ENCODE data around the gene POLR3GL. TPM values are rescaled to one million over a fixed set of nuclear protein-coding genes. Genes with fewer than 3 reads are reported as not detected.

Gene POLR3GL
- total RNA-seq, 1 donor from 2014 or later, result 12.0 TPM

GRCh38 chr1:146016891-146017290, 52.4 kb downstream of the POLR3GL start:
- TF ChIP-seq EZH2 (IDR thresholded peaks at IDR 0.05), result no peak
- TF ChIP-seq CTCF (IDR thresholded peaks at IDR 0.05), result no peak
- no peak for TF ChIP-seq EZH2phosphoT487 (IDR thresholded peaks at IDR 0.05)
- Histone ChIP-seq H3K9ac (no peak overlapping the region), H3F3A (ENCODE audit: low read depth) (no peaks in the 10 kb centered on the region), H3K4me1 (peaks cover 7% of the 10 kb centered on the region), H3K27ac (no peak overlapping the region), H3K9me3 (ENCODE audit: low read depth) (no peaks in the 10 kb centered on the region), H3K79me2 (ENCODE audit: low read depth) (no peaks in the 10 kb centered on the region), H3K27me3 (peaks cover 62% of the 10 kb centered on the region), H3K4me2 (no peak overlapping the region), H3K36me3 (no peaks in the 10 kb centered on the region), H3K4me3 (no peak overlapping the region), H2AFZ (replicated peaks) (no peak overlapping the region), H4K20me1 (ENCODE audit: low read depth) (no peaks in the 10 kb centered on the region)
- Mint-ChIP-seq H3K4me3 (no peak overlapping the region), H3K4me1 (peaks cover 4% of the 10 kb centered on the region), H3K27ac (no peak overlapping the region), H3K27me3 (ENCODE audit: insufficient read depth, low read depth) (peaks cover 24% of the 10 kb centered on the region), H3K9me3 (no peaks in the 10 kb centered on the region), H3K36me3 (no peaks in the 10 kb centered on the region)
- no peak for DNase-seq (ENCODE audit: low spot score)

- Histone ChIP-seq H3K27ac (no peak overlapping the region), H2AFZ (replicated peaks) (peak overlapping the region; percentile 93), H3K9ac (no peak overlapping the region), H3K4me2 (peak overlapping the region; percentile 76), H3K9me3 (ENCODE audit: low read depth) (no peaks in the 10 kb centered on the region), H4K20me1 (ENCODE audit: low read depth) (no peaks in the 10 kb centered on the region), H3K27me3 (peaks cover 66% of the 10 kb centered on the region), H3K79me2 (ENCODE audit: low read depth) (no peaks in the 10 kb centered on the region), H3K4me3 (peak overlapping the region; percentile 40), H3K4me1 (peaks cover 7% of the 10 kb centered on the region), H3F3A (ENCODE audit: low read depth) (no peaks in the 10 kb centered on the region), H3K36me3 (no peaks in the 10 kb centered on the region)
- Mint-ChIP-seq H3K27ac (no peak overlapping the region), H3K36me3 (no peaks in the 10 kb centered on the region), H3K4me3 (peak overlapping the region; percentile 42), H3K27me3 (ENCODE audit: insufficient read depth, low read depth) (peaks cover 24% of the 10 kb centered on the region), H3K9me3 (no peaks in the 10 kb centered on the region), H3K4me1 (no peaks in the 10 kb centered on the region)
- DNase-seq (ENCODE audit: low spot score), result peak; percentile 57
- no peak for TF ChIP-seq CTCF (IDR thresholded peaks at IDR 0.05)
Measured at GRCh38 chr1:146019231-146020057, 55.0 kb downstream of the POLR3GL start.

GRCh38 chr1:146020058-146021049, 55.9 kb downstream of the POLR3GL start:
- Mint-ChIP-seq H3K27ac (no peak overlapping the region), H3K27me3 (ENCODE audit: insufficient read depth, low read depth) (peaks cover 24% of the 10 kb centered on the region), H3K36me3 (no peaks in the 10 kb centered on the region), H3K4me1 (no peaks in the 10 kb centered on the region), H3K9me3 (no peaks in the 10 kb centered on the region), H3K4me3 (peak overlapping the region; percentile 42)
- no peaks in the 10 kb centered on the region for H3K36me3 ChIP-seq
- no peak for TF ChIP-seq EZH2 (IDR thresholded peaks at IDR 0.05)
- no peak for TF ChIP-seq EZH2phosphoT487 (IDR thresholded peaks at IDR 0.05)
- no peak for TF ChIP-seq CTCF (IDR thresholded peaks at IDR 0.05)
- H3K4me2 ChIP-seq, result peak overlapping the region; percentile 76
- no peaks in the 10 kb centered on the region for H3K9me3 ChIP-seq (ENCODE audit: low read depth)
- no peaks in the 10 kb centered on the region for H4K20me1 ChIP-seq (ENCODE audit: low read depth)
- H3K4me1 ChIP-seq, result peaks cover 7% of the 10 kb centered on the region
- no peak overlapping the region for H3K27ac ChIP-seq
- peaks cover 66% of the 10 kb centered on the region for H3K27me3 ChIP-seq
- H3F3A ChIP-seq (ENCODE audit: low read depth), result no peaks in the 10 kb centered on the region
- peak overlapping the region; percentile 93 for H2AFZ ChIP-seq (replicated peaks)
- no peak overlapping the region for H3K4me3 ChIP-seq
- DNase-seq (ENCODE audit: low spot score), result no peak
- H3K79me2 ChIP-seq (ENCODE audit: low read depth), result no peaks in the 10 kb centered on the region
- no peak overlapping the region for H3K9ac ChIP-seq

All from neural progenitor cell (in vitro differentiated cells).